SU-DHL-6 (cell line): ENCODE data around the gene TBC1D4.

Experiments used
- H2AFZ ChIP-seq: fragments of 200-600 bp; sonication (generic); 2 replicates; pipeline ENCODE4 v1.6.1; 2014; ENCODE audit warnings: low read depth, mild to moderate bottlenecking, moderate library complexity, mixed read lengths, antibody characterized with exemption, low read length; ENCODE audit not compliant: severe bottlenecking
- H3F3A ChIP-seq: fragments of 200-600 bp; shearing (Covaris generic); 2 replicates; pipeline ENCODE4 v1.6.0; 2016; ENCODE audit warnings: antibody characterized with exemption, mild to moderate bottlenecking; ENCODE audit not compliant: insufficient read depth
- H3K27ac ChIP-seq: fragments of 200-600 bp; sonication (generic); 2 replicates; pipeline ENCODE4 v1.5.1; 2016; ENCODE audit warnings: low read depth, mild to moderate bottlenecking, low read length, moderate library complexity, mixed read lengths
- H3K27me3 ChIP-seq: fragments of 200-600 bp; sonication (generic), shearing (Covaris generic); 2 replicates; pipeline ENCODE4 v1.6.0; 2014; ENCODE audit warnings: mild to moderate bottlenecking, low read length
- H3K36me3 ChIP-seq: fragments of 200-600 bp; sonication (generic); 2 replicates; pipeline ENCODE4 v1.6.1; 2014; ENCODE audit warnings: mild to moderate bottlenecking, low read length, mixed read lengths
- H3K4me2 ChIP-seq: fragments of 300-600, 200-600 bp; shearing (Covaris generic), sonication (generic); 2 replicates; pipeline ENCODE4 v1.6.0; 2014; ENCODE audit warnings: low read length, low read depth, mild to moderate bottlenecking; ENCODE audit not compliant: poor library complexity, severe bottlenecking
- H3K4me3 ChIP-seq: fragments of 200-600 bp; sonication (generic); 2 replicates; pipeline ENCODE4 v1.5.1; 2014; ENCODE audit warnings: antibody characterized with exemption, low read length, mild to moderate bottlenecking, mixed read lengths; ENCODE audit not compliant: insufficient read depth, poor library complexity, severe bottlenecking
- H3K79me2 ChIP-seq: fragments of 200-600 bp; sonication (generic); 2 replicates; pipeline ENCODE4 v1.6.1; 2014; ENCODE audit warnings: mild to moderate bottlenecking, low read length, moderate library complexity; ENCODE audit not compliant: insufficient read depth
- H3K9ac ChIP-seq: fragments of 200-600 bp; sonication (generic); 2 replicates; pipeline ENCODE4 v1.7.0; 2014; ENCODE audit warnings: mild to moderate bottlenecking, low read length
- H3K9me2 ChIP-seq: fragments of 200-600 bp; sonication (generic); replicated peaks from 2 replicates; pipeline ENCODE4 v1.6.1; 2014; ENCODE audit warnings: low read length; ENCODE audit not compliant: insufficient read depth
- H3K9me3 ChIP-seq: fragments of 200-600 bp; sonication (generic); 2 replicates; pipeline ENCODE4 v1.6.1; 2014; ENCODE audit warnings: low read length, mixed read lengths; ENCODE audit not compliant: insufficient read depth
- H4K20me1 ChIP-seq: fragments of 200-600 bp; sonication (generic); 2 replicates; pipeline ENCODE4 v1.6.1; 2014; ENCODE audit warnings: low read depth, mild to moderate bottlenecking, antibody characterized with exemption, low read length, moderate library complexity, mixed read lengths
- EZH2phosphoT487 ChIP-seq: fragments of 200-600 bp; sonication (generic), shearing (Covaris generic); conservative IDR thresholded peaks from 2 replicates; pipeline ENCODE4 v1.6.1; 2018; ENCODE audit warnings: mild to moderate bottlenecking, antibody characterized with exemption, low read length, moderate library complexity, mixed read lengths
- TF ChIP-seq, protein P1 (sequence below): fragments of 200-600 bp; sonication (generic); IDR thresholded peaks from one replicate; pipeline ENCODE4 v1.5.1; 2017; ENCODE audit warnings: antibody characterized with exemption, mild to moderate bottlenecking, low read length, moderate library complexity; ENCODE audit not compliant: insufficient read depth, poor library complexity, severe bottlenecking

TBC1D4 gene

DNA sequence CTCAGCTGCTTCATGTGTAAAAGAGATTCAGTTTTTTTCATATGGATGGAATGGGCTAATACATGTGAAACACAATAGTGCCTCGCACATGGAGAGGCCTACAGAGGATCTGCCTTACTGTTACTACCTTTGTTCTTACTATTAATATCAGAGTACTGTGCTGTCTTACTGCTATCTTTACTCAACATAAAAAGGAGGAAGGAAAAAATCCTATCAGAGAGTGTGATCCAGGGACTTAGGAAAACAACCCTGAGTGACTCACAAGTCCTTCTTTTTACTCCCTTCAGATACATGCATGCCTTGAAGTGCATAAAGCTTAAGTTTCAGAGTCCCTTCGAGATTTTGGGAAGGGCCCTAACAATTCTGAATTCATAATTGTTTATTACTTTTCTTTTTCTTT lies 136.8 kb downstream of the TBC1D4 start:
- H3K9me3 ChIP-seq, result no peaks in the 10 kb centered on the region
- no peaks in the 10 kb centered on the region for H3F3A ChIP-seq
- H3K9me2 ChIP-seq, result no peaks in the 10 kb centered on the region
- TF ChIP-seq, protein P1, sequence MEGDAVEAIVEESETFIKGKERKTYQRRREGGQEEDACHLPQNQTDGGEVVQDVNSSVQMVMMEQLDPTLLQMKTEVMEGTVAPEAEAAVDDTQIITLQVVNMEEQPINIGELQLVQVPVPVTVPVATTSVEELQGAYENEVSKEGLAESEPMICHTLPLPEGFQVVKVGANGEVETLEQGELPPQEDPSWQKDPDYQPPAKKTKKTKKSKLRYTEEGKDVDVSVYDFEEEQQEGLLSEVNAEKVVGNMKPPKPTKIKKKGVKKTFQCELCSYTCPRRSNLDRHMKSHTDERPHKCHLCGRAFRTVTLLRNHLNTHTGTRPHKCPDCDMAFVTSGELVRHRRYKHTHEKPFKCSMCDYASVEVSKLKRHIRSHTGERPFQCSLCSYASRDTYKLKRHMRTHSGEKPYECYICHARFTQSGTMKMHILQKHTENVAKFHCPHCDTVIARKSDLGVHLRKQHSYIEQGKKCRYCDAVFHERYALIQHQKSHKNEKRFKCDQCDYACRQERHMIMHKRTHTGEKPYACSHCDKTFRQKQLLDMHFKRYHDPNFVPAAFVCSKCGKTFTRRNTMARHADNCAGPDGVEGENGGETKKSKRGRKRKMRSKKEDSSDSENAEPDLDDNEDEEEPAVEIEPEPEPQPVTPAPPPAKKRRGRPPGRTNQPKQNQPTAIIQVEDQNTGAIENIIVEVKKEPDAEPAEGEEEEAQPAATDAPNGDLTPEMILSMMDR, result no peak
- TF ChIP-seq EZH2phosphoT487, result no peak
- H3K36me3 ChIP-seq, result no peaks in the 10 kb centered on the region
- H3K4me3 ChIP-seq, result no peak overlapping the region
- no peaks in the 10 kb centered on the region for H3K79me2 ChIP-seq
- no peaks in the 10 kb centered on the region for H4K20me1 ChIP-seq
- no peak overlapping the region for H2AFZ ChIP-seq
- no peak overlapping the region for H3K9ac ChIP-seq
- no peak overlapping the region for H3K27ac ChIP-seq
- no peaks in the 10 kb centered on the region for H3K27me3 ChIP-seq
- H3K4me2 ChIP-seq, result no peak overlapping the region

DNA sequence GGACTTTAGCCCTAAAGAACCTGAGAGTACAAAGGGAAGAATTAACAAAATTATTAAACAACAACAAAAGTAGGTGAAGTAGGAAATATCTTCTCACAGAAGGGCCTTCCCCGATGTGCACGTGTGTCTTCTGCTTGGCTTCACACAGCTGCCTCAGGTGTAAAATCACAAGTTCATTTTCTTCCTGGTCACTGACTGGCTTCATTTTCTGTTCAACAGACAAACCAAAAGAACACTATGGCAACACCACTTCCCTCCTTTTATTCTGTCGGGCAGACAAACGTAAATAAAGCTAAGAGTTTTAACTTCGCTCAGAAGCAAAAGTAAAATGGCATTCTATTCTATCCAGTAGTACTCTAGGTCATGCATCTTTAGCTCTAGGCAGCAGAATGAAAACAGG lies 140.9 kb downstream of the TBC1D4 start:
- Histone ChIP-seq H3K9ac (no peak overlapping the region), H3K4me3 (no peak overlapping the region), H3K9me2 (no peaks in the 10 kb centered on the region), H3F3A (no peaks in the 10 kb centered on the region), H3K9me3 (no peaks in the 10 kb centered on the region), H3K27ac (no peak overlapping the region), H2AFZ (no peak overlapping the region), H3K79me2 (no peaks in the 10 kb centered on the region), H4K20me1 (no peaks in the 10 kb centered on the region), H3K27me3 (no peaks in the 10 kb centered on the region), H3K4me2 (no peak overlapping the region), H3K36me3 (no peaks in the 10 kb centered on the region)
- TF ChIP-seq, protein P1, result no peak
- TF ChIP-seq EZH2phosphoT487, result no peak

DNA sequence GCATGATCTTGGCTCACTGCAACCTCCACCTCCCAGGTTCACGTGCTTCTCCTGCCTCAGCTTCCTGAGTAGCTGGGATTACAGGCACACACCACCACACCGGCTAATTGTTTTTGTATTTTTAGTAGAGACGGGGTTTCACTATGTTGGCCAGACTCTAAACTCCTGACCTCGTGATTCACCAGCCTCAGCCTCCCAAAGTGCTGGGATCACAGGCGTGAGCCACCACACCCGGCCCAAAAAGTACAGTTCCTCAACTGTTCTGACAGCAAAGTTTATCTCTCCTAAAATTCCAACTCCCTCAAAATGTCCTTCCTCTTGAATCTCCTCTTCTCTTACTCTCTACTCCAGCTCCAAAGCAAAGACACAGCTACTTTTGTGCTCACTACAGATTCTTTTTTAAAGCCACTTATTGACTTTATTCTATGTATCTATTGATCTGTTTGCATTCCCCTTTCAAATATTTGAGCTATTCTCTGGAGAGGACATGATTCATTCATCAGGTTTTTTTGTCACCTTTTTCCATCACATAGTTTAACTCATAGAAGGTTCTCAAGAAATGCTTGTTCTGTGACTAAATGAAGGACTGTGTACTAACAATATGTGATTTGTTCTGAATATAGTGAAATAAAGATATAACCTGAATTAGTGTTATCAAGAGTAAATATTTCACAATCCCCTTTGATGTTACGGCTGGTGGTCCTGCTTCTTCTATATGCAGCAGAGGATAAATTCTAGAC lies 142.2 kb downstream of the TBC1D4 start:
- H3K36me3 ChIP-seq, result no peaks in the 10 kb centered on the region
- H3K79me2 ChIP-seq, result no peaks in the 10 kb centered on the region
- no peak overlapping the region for H3K4me2 ChIP-seq
- H3K9me3 ChIP-seq, result no peaks in the 10 kb centered on the region
- no peaks in the 10 kb centered on the region for H4K20me1 ChIP-seq
- no peaks in the 10 kb centered on the region for H3K9me2 ChIP-seq
- H3K27ac ChIP-seq, result no peak overlapping the region
- no peak overlapping the region for H3K4me3 ChIP-seq
- TF ChIP-seq EZH2phosphoT487, result no peak
- TF ChIP-seq, protein P1, result no peak
- H3K27me3 ChIP-seq, result no peaks in the 10 kb centered on the region
- H3K9ac ChIP-seq, result no peak overlapping the region
- H3F3A ChIP-seq, result no peaks in the 10 kb centered on the region
- no peak overlapping the region for H2AFZ ChIP-seq
